OCI-LY7 (cell line): ENCODE measurements around the gene BAG5. TPM values are rescaled to one million over a fixed set of nuclear protein-coding genes. Genes with fewer than 3 reads are reported as not detected.

Experiments
- BruUV-seq: library from RNA; stranded (reverse); fragments of 400-500 nt; replicated peaks from 2 replicates; lab custom pipeline; 2021; lab: Mats Ljungman, UMichigan
- CTCF ChIA-PET: fragments of 300-600 bp; sonication (Branson Sonifier 250); formaldehyde crosslinking; loops from one replicate; lab custom pipeline; 2022; ENCODE audit warnings: antibody characterized with exemption; ENCODE audit not compliant: unreplicated experiment; lab: Charles Lee
- POLR2A ChIA-PET: fragments of 300-600 bp; sonication (Branson Sonifier 250); formaldehyde crosslinking; loops from one replicate; lab custom pipeline; 2022; ENCODE audit warnings: antibody characterized with exemption; lab: Charles Lee
- DNase-seq: peaks from one replicate; pipeline ENCODE4 v3.0.0-alpha.2; 2015; ENCODE audit warnings: low spot score
- H2AFZ ChIP-seq: fragments of 200-600 bp; sonication (generic), shearing (Covaris generic); 2 replicates; pipeline ENCODE4 v1.6.1; 2014; ENCODE audit warnings: mild to moderate bottlenecking, antibody characterized with exemption, low read length, moderate library complexity
- H3K27ac ChIP-seq: fragments of 200-600 bp; sonication (generic); 2 replicates; pipeline ENCODE4 v1.5.1; 2014; ENCODE audit warnings: mixed run types, low read depth, mild to moderate bottlenecking, moderate library complexity, low read length, inconsistent platforms; ENCODE audit not compliant: poor library complexity, severe bottlenecking
- H3K36me3 ChIP-seq: fragments of 200-600 bp; sonication (generic); 2 replicates; pipeline ENCODE4 v1.6.1; 2014; ENCODE audit warnings: mild to moderate bottlenecking, antibody characterized with exemption, low read length, moderate library complexity, mixed read lengths; ENCODE audit not compliant: insufficient read depth
- H3K4me1 ChIP-seq: fragments of 200-600 bp; sonication (generic); 2 replicates; pipeline ENCODE4 v1.5.1; 2014; ENCODE audit warnings: mild to moderate bottlenecking, low read length; ENCODE audit not compliant: insufficient read depth, poor library complexity, severe bottlenecking
- H3K4me2 ChIP-seq: fragments of 200-600 bp; sonication (generic); 2 replicates; pipeline ENCODE4 v1.6.1; 2014; ENCODE audit warnings: mild to moderate bottlenecking, low read length
- H3K4me3 ChIP-seq: fragments of 200-600 bp; sonication (generic); 2 replicates; pipeline ENCODE4 v1.5.1; 2014; ENCODE audit warnings: mild to moderate bottlenecking, low read depth, low read length; ENCODE audit not compliant: poor library complexity, severe bottlenecking
- H3K79me2 ChIP-seq: fragments of 200-600 bp; sonication (generic); 2 replicates; pipeline ENCODE4 v1.6.1; 2016; ENCODE audit warnings: low read depth, mild to moderate bottlenecking, low read length, moderate library complexity, mixed read lengths; ENCODE audit not compliant: insufficient read depth
- H3K9me2 ChIP-seq: fragments of 200-600 bp; sonication (generic); 2 replicates; pipeline ENCODE4 v1.6.1; 2016; ENCODE audit warnings: mild to moderate bottlenecking, low read length, mixed read lengths; ENCODE audit not compliant: insufficient read depth
- H3K9me3 ChIP-seq: fragments of 200-600 bp; sonication (generic); 2 replicates; pipeline ENCODE4 v1.6.1; 2014; ENCODE audit warnings: mild to moderate bottlenecking, mixed run types, low read length, mixed read lengths
- H4K20me1 ChIP-seq: fragments of 200-600 bp; sonication (generic); 2 replicates; pipeline ENCODE4 v1.6.1; 2014; ENCODE audit warnings: mild to moderate bottlenecking, antibody characterized with exemption, low read length, moderate library complexity, mixed read lengths; ENCODE audit not compliant: insufficient read depth
- EZH2phosphoT487 ChIP-seq: fragments of 200-600 bp; sonication (generic); IDR thresholded peaks from 2 replicates; pipeline ENCODE4 v1.6.1; 2018; ENCODE audit warnings: low read depth, borderline replicate concordance, mild to moderate bottlenecking, mixed run types, antibody characterized with exemption, low read length, moderate library complexity, mixed read lengths
- intact Hi-C: fragments of 100-400 bp; cut with micrococcal nuclease; formaldehyde crosslinking; loops from one replicate; pipeline ENCODE4 v1.10.0; 2022; ENCODE audit not compliant: unreplicated experiment
- total RNA-seq, 2 experiments: library from RNA; depleted of rRNA in 1 of 2; stranded (reverse); fragments of >200 nt in 1 of 2; shearing (Covaris generic) in 1 of 2; gene quantifications; 2 replicates each; pipeline ENCODE4 v1.2.3, GENCODE V29; 2014 to 2022
- TF ChIP-seq, protein P1 (sequence below): fragments of 200-600 bp; sonication (generic); conservative IDR thresholded peaks from 2 replicates; pipeline ENCODE4 v1.5.1; 2014; ENCODE audit warnings: mild to moderate bottlenecking, antibody characterized with exemption, low read length, moderate library complexity, mixed read lengths

Gene BAG5
- total RNA-seq, 2 experiments from 2014 or later = 29.2 to 38.7 TPM

GRCh38 chr14:103581206-103581605 lies 18.7 kb upstream of the BAG5 start:
- Histone ChIP-seq H3K36me3 (peaks cover 14% of the 10 kb centered on the region; the same call in 1 of the 2 replicates), H3K9me3 (no peaks in the 10 kb centered on the region), H3K4me1 (no peaks in the 10 kb centered on the region), H3K4me3 (no peak overlapping the region), H3K9me2 (no peaks in the 10 kb centered on the region), H3K27ac (no peak overlapping the region), H4K20me1 (no peaks in the 10 kb centered on the region), H3K4me2 (no peak overlapping the region), H2AFZ (no peak overlapping the region), H3K79me2 (no peaks in the 10 kb centered on the region)
- POLR2A ChIA-PET = interaction anchor here (0.6 to 0.7 kb wide), 2 partner anchors 179 to 261 kb away, joined by 3 to 4 read pairs; no protein-coding TSS in a partner anchor
- no peak for DNase-seq
- no peak for TF ChIP-seq EZH2phosphoT487
- TF ChIP-seq, protein P1, sequence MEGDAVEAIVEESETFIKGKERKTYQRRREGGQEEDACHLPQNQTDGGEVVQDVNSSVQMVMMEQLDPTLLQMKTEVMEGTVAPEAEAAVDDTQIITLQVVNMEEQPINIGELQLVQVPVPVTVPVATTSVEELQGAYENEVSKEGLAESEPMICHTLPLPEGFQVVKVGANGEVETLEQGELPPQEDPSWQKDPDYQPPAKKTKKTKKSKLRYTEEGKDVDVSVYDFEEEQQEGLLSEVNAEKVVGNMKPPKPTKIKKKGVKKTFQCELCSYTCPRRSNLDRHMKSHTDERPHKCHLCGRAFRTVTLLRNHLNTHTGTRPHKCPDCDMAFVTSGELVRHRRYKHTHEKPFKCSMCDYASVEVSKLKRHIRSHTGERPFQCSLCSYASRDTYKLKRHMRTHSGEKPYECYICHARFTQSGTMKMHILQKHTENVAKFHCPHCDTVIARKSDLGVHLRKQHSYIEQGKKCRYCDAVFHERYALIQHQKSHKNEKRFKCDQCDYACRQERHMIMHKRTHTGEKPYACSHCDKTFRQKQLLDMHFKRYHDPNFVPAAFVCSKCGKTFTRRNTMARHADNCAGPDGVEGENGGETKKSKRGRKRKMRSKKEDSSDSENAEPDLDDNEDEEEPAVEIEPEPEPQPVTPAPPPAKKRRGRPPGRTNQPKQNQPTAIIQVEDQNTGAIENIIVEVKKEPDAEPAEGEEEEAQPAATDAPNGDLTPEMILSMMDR = no peak
- intact Hi-C loops = no loop called here
- BruUV-seq = no TSS peak
- CTCF ChIA-PET = no interaction called here

GRCh38 chr14:103578401-103579075 lies 16.1 kb upstream of the BAG5 start:
- no TSS peak for BruUV-seq
- no peak for DNase-seq
- no peaks in the 10 kb centered on the region for H3K79me2 ChIP-seq

More at GRCh38 chr14:103578401-103579075, 16.1 kb upstream of the BAG5 start:
- no peak overlapping the region for H3K27ac ChIP-seq
- H3K36me3 ChIP-seq = peaks cover 33% of the 10 kb centered on the region
- POLR2A ChIA-PET = no interaction called here
- H3K9me3 ChIP-seq = no peaks in the 10 kb centered on the region
- H4K20me1 ChIP-seq = no peaks in the 10 kb centered on the region
- TF ChIP-seq, protein P1 = no peak
- no peak for TF ChIP-seq EZH2phosphoT487
- no peak overlapping the region for H2AFZ ChIP-seq
- H3K9me2 ChIP-seq = no peaks in the 10 kb centered on the region
- H3K4me1 ChIP-seq = no peaks in the 10 kb centered on the region
- no peak overlapping the region for H3K4me3 ChIP-seq
- CTCF ChIA-PET = no interaction called here
- H3K4me2 ChIP-seq = no peak overlapping the region
- intact Hi-C loops = no loop called here
